ENCODE data around the gene PRIM2. TPM values are rescaled to one million over a fixed set of nuclear protein-coding genes. Genes with fewer than 3 reads are reported as not detected.
"Not testable (repeated sequence)": the region's sequence is repeated elsewhere in the genome, so short reads cannot be mapped to it uniquely, and the experiment has no call there.

Gene PRIM2
- total RNA-seq, 2 donors from 2014 or later = 18.5 to 28.9 TPM

DNA sequence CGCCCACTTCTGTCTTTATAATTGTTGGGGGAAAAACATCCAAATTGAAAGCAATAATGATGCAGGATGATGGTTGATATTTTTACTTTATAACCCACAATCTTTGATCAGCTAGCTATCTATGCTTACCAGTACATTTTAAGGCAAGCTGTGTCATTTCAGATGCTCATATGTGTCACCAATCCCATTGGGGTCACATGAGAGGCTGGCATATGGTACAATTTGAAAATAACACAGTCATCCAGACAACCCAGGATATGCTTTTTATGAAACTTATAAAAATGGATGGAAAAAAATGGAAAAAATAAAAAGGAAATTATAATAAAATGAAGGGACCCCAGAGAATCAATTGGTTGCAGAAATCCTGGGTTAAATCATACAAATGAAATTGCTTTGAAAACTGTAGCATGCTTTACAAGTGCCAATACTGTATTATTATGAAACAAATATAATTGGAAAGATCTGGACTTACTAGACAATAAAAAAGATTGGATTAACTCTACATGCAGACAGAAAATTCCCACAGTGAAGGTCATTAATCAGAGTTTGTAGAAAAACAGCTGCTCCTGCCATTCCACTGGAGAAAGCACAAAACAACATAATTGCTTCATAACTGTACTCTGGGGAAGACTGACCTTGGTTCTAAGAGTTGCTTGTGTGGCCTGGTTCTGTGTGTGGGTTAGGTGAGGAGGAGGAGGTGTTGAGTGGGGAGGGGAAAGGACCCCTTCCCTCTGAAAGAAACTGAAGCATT is 13.3 kb upstream of the PRIM2 start:
- no peaks in the 10 kb centered on the region for H3K27me3 ChIP-seq (replicated peaks; ENCODE audit: insufficient read depth)
- intact Hi-C loops (cut with DNase I) = no loop called here
- peak; percentile 10 for TF ChIP-seq POLR2AphosphoS5 (IDR thresholded peaks at IDR 0.05)
- TF ChIP-seq, protein P1, sequence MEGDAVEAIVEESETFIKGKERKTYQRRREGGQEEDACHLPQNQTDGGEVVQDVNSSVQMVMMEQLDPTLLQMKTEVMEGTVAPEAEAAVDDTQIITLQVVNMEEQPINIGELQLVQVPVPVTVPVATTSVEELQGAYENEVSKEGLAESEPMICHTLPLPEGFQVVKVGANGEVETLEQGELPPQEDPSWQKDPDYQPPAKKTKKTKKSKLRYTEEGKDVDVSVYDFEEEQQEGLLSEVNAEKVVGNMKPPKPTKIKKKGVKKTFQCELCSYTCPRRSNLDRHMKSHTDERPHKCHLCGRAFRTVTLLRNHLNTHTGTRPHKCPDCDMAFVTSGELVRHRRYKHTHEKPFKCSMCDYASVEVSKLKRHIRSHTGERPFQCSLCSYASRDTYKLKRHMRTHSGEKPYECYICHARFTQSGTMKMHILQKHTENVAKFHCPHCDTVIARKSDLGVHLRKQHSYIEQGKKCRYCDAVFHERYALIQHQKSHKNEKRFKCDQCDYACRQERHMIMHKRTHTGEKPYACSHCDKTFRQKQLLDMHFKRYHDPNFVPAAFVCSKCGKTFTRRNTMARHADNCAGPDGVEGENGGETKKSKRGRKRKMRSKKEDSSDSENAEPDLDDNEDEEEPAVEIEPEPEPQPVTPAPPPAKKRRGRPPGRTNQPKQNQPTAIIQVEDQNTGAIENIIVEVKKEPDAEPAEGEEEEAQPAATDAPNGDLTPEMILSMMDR (IDR thresholded peaks at IDR 0.05) = no peak
- no peak for TF ChIP-seq POLR2A (IDR thresholded peaks at IDR 0.05)
- H3K9me3 ChIP-seq = no peaks in the 10 kb centered on the region
- H3K36me3 ChIP-seq = no peaks in the 10 kb centered on the region
- peak overlapping the region; percentile 41 to 49 for H3K27ac ChIP-seq
- no peak overlapping the region for H3K4me3 ChIP-seq
- WGBS = 95% methylated on average over 1 of the region's 1 CpG
- DNase-seq (ENCODE audit: low spot score) = no peak
- no peaks in the 10 kb centered on the region for H3K4me1 ChIP-seq (replicated peaks)

DNA sequence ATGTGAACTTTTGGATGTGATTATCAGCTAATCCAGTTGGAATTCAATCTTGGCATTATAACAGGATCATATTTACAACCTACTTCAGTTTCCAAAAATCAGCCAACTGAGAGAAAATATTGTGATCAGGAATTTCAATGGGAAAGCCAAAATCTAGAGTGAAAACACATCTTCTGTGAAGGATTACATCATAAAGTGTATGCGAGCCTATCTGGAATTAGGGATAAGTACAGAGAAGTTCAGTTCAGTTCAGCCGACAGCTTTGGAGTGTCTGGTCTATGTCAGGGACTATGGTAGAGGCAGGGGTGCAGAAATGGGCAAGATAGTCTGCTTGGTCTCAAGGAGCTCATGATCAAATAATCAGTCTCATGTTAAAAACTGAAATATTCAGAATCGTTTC is 12.3 kb upstream of the PRIM2 start:
- 45% methylated on average over 3 of the region's 3 CpGs for WGBS
- Histone ChIP-seq H3K4me1 (replicated peaks) (no peaks in the 10 kb centered on the region), H3K27me3 (replicated peaks; ENCODE audit: insufficient read depth) (no peaks in the 10 kb centered on the region), H3K27ac (peak overlapping the region; percentile 41 to 49), H3K4me3 (no peak overlapping the region), H3K36me3 (no peaks in the 10 kb centered on the region), H3K9me3 (no peaks in the 10 kb centered on the region)
- DNase-seq (ENCODE audit: low spot score) = no peak
- intact Hi-C loops (cut with DNase I) = no loop called here
- no peak for TF ChIP-seq POLR2A (IDR thresholded peaks at IDR 0.05)
- no peak for TF ChIP-seq POLR2AphosphoS5 (IDR thresholded peaks at IDR 0.05)
- TF ChIP-seq, protein P1 (IDR thresholded peaks at IDR 0.05) = no peak

DNA sequence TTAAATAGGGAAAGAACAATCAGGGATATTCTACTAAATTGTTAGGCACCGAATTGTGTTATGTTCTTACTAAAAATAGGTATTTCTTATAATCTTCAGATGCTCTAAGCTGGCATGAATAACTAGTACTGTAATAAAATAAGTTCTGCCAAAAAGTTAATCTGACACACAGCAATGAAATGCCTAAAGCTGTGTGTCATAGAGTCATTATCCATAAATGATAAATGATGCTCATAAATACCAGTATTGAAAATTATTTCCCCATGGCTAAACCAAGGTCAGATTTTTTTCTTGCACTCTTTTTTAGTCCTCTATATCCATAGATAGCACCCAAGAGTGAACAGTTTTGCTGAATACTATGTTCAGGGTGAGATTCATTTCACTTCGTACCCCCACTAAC is 11.7 kb upstream of the PRIM2 start:
- H3K27me3 ChIP-seq (replicated peaks; ENCODE audit: insufficient read depth) = no peaks in the 10 kb centered on the region
- no peaks in the 10 kb centered on the region for H3K4me1 ChIP-seq (replicated peaks)
- DNase-seq (ENCODE audit: low spot score) = no peak
- no peak for TF ChIP-seq POLR2AphosphoS5 (IDR thresholded peaks at IDR 0.05)
- TF ChIP-seq, protein P1 (IDR thresholded peaks at IDR 0.05) = no peak
- no peak for TF ChIP-seq POLR2A (IDR thresholded peaks at IDR 0.05)
- no peak overlapping the region for H3K4me3 ChIP-seq
- H3K36me3 ChIP-seq = no peaks in the 10 kb centered on the region
- WGBS = 52% methylated on average over 2 of the region's 2 CpGs
- peak overlapping the region; percentile 7 to 49 for H3K27ac ChIP-seq
- H3K9me3 ChIP-seq = no peaks in the 10 kb centered on the region
- intact Hi-C loops (cut with DNase I) = no loop called here

DNA sequence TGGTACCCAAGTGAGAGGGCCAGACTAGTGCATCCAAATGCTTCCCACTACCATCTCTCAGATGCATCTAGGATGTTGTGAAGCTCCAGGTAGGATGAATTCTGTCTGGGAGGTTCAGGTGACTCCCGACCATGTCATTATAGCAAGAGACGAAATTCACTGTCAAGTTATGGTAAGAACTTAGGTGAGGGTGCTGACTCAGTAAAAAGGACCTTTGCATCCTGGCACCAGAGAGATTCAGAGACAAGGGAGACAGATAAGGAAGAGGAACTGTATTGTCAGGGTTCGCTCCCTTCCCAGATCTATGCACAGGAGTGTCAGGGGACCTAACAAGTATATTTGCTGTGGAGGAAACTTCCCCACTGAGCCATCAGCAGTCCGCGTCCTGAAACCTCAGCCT is 11.2 kb upstream of the PRIM2 start:
- intact Hi-C loops (cut with DNase I) = no loop called here
- no peaks in the 10 kb centered on the region for H3K27me3 ChIP-seq (replicated peaks; ENCODE audit: insufficient read depth)
- no peak for TF ChIP-seq POLR2A (IDR thresholded peaks at IDR 0.05)
- TF ChIP-seq POLR2AphosphoS5 (IDR thresholded peaks at IDR 0.05) = no peak
- TF ChIP-seq, protein P1 (IDR thresholded peaks at IDR 0.05) = no peak
- no peaks in the 10 kb centered on the region for H3K4me1 ChIP-seq (replicated peaks)
- 71% methylated on average over 5 of the region's 5 CpGs for WGBS
- no peaks in the 10 kb centered on the region for H3K9me3 ChIP-seq
- H3K4me3 ChIP-seq = no peak overlapping the region
- no peaks in the 10 kb centered on the region for H3K36me3 ChIP-seq
- peak overlapping the region in 1 of 2 donors; percentile 7 for H3K27ac ChIP-seq
- DNase-seq (ENCODE audit: low spot score) = no peak

DNA sequence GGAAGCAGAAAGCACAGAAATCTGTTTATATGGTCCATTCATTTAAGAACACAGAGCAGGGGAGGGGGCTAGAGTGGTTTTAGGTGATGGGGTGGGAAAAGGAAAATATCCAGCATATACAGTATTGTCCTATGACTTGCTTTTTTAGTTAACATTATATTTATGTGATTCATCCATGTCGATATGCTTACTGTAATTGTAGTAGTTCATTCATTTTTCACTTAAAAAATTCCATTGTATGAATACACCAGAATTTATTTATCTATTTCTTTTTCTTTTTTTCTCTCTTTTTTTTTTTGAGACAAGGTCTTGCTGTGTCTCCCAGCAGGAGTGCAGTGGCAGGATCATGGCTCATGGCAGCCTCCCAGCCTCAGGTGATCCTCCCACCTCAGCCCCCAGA is 9.6 kb upstream of the PRIM2 start:
- no peak overlapping the region for H3K4me3 ChIP-seq
- TF ChIP-seq POLR2AphosphoS5 (IDR thresholded peaks at IDR 0.05) (no peak), POLR2A (IDR thresholded peaks at IDR 0.05) (no peak)
- TF ChIP-seq, protein P1 (IDR thresholded peaks at IDR 0.05) = no peak
- H3K27me3 ChIP-seq (replicated peaks; ENCODE audit: insufficient read depth) = no peaks in the 10 kb centered on the region
- 97% methylated on average over 1 of the region's 1 CpG for WGBS
- no peak for DNase-seq (ENCODE audit: low spot score)
- H3K9me3 ChIP-seq = no peaks in the 10 kb centered on the region
- H3K4me1 ChIP-seq (replicated peaks) = no peaks in the 10 kb centered on the region
- intact Hi-C loops (cut with DNase I) = no loop called here
- H3K27ac ChIP-seq = no peak overlapping the region
- no peaks in the 10 kb centered on the region for H3K36me3 ChIP-seq

DNA sequence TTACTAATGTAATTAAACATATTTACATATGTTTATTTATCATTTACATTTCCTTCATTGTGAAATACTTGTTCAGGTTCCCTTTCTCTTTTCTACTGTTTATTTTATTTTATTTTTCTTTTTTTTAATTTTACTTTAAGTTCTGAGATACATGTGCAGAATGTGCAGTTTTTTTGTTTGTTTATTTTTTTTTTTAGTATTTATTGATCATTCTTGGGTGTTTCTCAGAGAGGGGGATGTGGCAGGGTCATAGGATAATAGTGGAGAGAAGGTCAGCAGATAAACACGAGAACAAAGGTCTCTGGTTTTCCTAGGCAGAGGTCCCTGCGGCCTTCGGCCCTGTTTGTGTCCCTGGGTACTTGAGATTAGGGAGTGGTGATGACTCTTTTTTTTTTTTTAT is 8.7 kb upstream of the PRIM2 start:
- H3K4me3 ChIP-seq; H3K27ac ChIP-seq; DNase-seq (ENCODE audit: low spot score); H3K36me3 ChIP-seq; H3K9me3 ChIP-seq; intact Hi-C loops (cut with DNase I); H3K27me3 ChIP-seq (replicated peaks; ENCODE audit: insufficient read depth); H3K4me1 ChIP-seq (replicated peaks): not testable (repeated sequence)
- 96% methylated on average over 3 of the region's 3 CpGs for WGBS

DNA sequence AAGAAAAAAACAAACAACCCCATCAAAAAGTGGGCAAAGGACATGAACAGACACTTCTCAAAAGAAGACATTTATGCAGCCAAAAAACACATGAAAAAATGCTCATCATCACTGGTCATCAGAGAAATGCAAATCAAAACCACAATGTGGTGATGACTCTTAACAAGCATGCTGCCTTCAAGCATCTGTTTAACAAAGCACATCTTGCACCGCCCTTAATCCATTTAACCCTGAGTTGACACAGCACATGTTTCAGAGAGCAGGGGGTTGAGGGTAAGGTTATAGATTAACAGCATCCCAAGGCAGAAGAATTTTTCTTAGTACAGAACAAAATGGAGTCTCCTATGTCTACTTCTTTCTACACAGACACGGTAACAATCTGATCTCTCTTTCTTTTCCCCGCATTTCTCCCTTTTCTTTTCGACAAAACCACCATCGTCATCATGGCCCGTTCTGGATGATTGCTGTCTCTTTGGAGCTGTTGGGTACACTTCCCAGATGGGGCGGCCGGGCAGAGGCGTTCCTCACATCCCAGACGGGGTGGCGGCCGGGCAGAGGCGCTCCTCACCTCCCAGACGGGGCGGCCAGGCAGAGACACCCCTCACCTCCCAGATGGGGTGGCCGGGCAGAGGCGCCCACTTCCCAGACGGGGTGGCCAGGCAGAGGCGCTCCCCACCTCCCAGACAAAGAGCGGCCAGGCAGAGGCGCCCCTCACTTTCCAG is 7.2 kb upstream of the PRIM2 start:
- not testable (repeated sequence) for DNase-seq (ENCODE audit: low spot score); H3K4me3 ChIP-seq; H3K36me3 ChIP-seq; H3K27me3 ChIP-seq (replicated peaks; ENCODE audit: insufficient read depth); H3K9me3 ChIP-seq; H3K27ac ChIP-seq; H3K4me1 ChIP-seq (replicated peaks)
- 81% methylated on average over 15 of the region's 21 CpGs for WGBS
- intact Hi-C loops (cut with DNase I) = loop anchor here (5.0 kb wide), 2 partner anchors 48 to 118 kb away; no protein-coding TSS in a partner anchor

All from prostate gland (tissue), 2 donors.